KMS-11 (cell line): ENCODE data around the gene SNAPC1.

Experiments
- H2AFZ ChIP-seq: fragments of 200-600 bp; sonication (generic); 2 replicates; pipeline ENCODE4 v1.6.1; 2016; ENCODE audit warnings: antibody characterized with exemption, mixed run types, low read depth
- H3K27ac ChIP-seq: fragments of 200-600 bp; sonication (generic); 2 replicates; pipeline ENCODE4 v1.6.1; 2016; ENCODE audit warnings: mild to moderate bottlenecking, mixed run types
- H3K27me3 ChIP-seq: fragments of 200-600 bp; sonication (generic); 2 replicates; pipeline ENCODE4 v1.6.1; 2017; ENCODE audit warnings: mild to moderate bottlenecking, low read depth, mixed run types, moderate library complexity; ENCODE audit not compliant: insufficient read depth
- H3K36me3 ChIP-seq: fragments of 200-600 bp; sonication (generic); 2 replicates; pipeline ENCODE4 v1.6.1; 2017; ENCODE audit warnings: mild to moderate bottlenecking, mixed run types; ENCODE audit not compliant: insufficient read depth
- H3K4me1 ChIP-seq: fragments of 200-600 bp; sonication (generic); 2 replicates; pipeline ENCODE4 v1.6.1; 2016; ENCODE audit warnings: mild to moderate bottlenecking, low read depth, mixed run types; ENCODE audit not compliant: poor library complexity, severe bottlenecking
- H3K4me2 ChIP-seq: fragments of 200-600 bp; sonication (generic); 2 replicates; pipeline ENCODE4 v1.7.0; 2016; ENCODE audit warnings: mild to moderate bottlenecking, mixed run types
- H3K4me3 ChIP-seq: fragments of 200-600 bp; sonication (generic); IDR thresholded peaks from 2 replicates; pipeline ENCODE4 v1.6.1; 2017; ENCODE audit warnings: low read depth, low read length, mixed read lengths; ENCODE audit not compliant: insufficient read depth
- H3K79me2 ChIP-seq: fragments of 200-600 bp; sonication (generic); 2 replicates; pipeline ENCODE4 v1.6.1; 2016; ENCODE audit warnings: low read depth, mixed run types; ENCODE audit not compliant: insufficient read depth
- H3K9ac ChIP-seq: fragments of 200-600 bp; sonication (generic); 2 replicates; pipeline ENCODE4 v1.6.1; 2016; ENCODE audit warnings: mild to moderate bottlenecking, mixed run types
- H4K20me1 ChIP-seq: fragments of 200-600 bp; sonication (generic); 2 replicates; pipeline ENCODE4 v1.6.1; 2016; ENCODE audit warnings: mild to moderate bottlenecking, mixed run types; ENCODE audit not compliant: insufficient read depth
- CTCF ChIP-seq: fragments of 200-600 bp; sonication (generic); conservative IDR thresholded peaks from 2 replicates; pipeline ENCODE4 v1.6.1; 2017; ENCODE audit warnings: low read depth, mild to moderate bottlenecking, antibody characterized with exemption, low read length, moderate library complexity, mixed read lengths

Gene SNAPC1

GRCh38 chr14:61769893-61770292 is 7.7 kb downstream of the SNAPC1 start:
- Histone ChIP-seq H3K4me2 (no peak overlapping the region), H3K4me3 (no peak overlapping the region), H3K27me3 (no peaks in the 10 kb centered on the region), H3K36me3 (no peaks in the 10 kb centered on the region), H3K4me1 (no peaks in the 10 kb centered on the region), H3K27ac (no peak overlapping the region), H3K79me2 (no peaks in the 10 kb centered on the region), H4K20me1 (no peaks in the 10 kb centered on the region), H3K9ac (no peak overlapping the region), H2AFZ (no peak overlapping the region)
- no peak for TF ChIP-seq CTCF

DNA sequence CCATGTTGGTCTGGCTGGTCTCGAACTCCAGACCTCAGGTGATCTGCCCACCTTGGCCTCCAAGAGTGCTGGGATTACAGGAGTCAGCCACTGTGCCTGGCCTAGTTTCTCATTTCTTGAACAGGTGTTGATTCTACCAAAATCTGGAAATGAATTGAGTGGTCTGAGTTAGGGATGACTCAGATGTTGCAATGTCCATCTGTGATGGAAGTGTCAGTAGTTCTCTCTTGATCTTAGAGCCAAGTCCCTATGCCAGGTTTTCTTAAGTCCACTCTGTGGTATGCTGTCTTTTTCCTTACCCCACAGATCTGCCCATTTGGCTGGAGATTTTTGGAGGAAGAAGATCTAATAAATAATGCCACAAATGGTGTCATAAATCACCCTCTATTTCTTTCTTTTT is 12.6 kb downstream of the SNAPC1 start:
- H3K79me2 ChIP-seq, result no peaks in the 10 kb centered on the region
- TF ChIP-seq CTCF, result no peak
- no peaks in the 10 kb centered on the region for H4K20me1 ChIP-seq
- no peaks in the 10 kb centered on the region for H3K27me3 ChIP-seq
- H3K4me1 ChIP-seq, result no peaks in the 10 kb centered on the region
- H3K36me3 ChIP-seq, result no peaks in the 10 kb centered on the region
- H3K4me2 ChIP-seq, result no peak overlapping the region
- no peak overlapping the region for H3K27ac ChIP-seq
- H3K9ac ChIP-seq, result no peak overlapping the region
- no peak overlapping the region for H2AFZ ChIP-seq
- H3K4me3 ChIP-seq, result no peak overlapping the region

DNA sequence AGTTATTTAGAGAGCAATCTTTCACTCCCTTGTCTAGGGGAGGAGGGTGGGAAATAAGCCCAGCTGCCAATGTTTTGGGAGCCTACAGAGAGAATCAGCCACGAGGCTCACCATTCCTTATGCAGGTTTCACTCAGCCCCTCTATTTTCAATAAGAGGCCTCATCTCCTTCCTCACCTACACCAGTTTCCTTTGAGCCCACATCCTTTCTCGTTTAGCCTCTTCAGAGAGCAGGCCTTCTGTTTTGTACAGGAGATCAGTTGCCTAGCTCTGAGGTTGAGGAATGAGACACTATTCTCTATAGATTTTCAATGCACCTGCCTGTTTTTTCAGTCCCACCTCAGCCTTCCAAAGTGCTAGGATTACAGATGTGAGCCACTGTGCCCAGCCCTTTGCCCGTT is 17.9 kb downstream of the SNAPC1 start:
- no peaks in the 10 kb centered on the region for H3K79me2 ChIP-seq
- H4K20me1 ChIP-seq, result no peaks in the 10 kb centered on the region
- H3K4me2 ChIP-seq, result no peak overlapping the region
- no peaks in the 10 kb centered on the region for H3K36me3 ChIP-seq
- H2AFZ ChIP-seq, result no peak overlapping the region
- TF ChIP-seq CTCF, result no peak
- H3K9ac ChIP-seq, result no peak overlapping the region
- no peak overlapping the region for H3K4me3 ChIP-seq
- H3K27me3 ChIP-seq, result no peaks in the 10 kb centered on the region
- H3K27ac ChIP-seq, result no peak overlapping the region
- H3K4me1 ChIP-seq, result no peaks in the 10 kb centered on the region

DNA sequence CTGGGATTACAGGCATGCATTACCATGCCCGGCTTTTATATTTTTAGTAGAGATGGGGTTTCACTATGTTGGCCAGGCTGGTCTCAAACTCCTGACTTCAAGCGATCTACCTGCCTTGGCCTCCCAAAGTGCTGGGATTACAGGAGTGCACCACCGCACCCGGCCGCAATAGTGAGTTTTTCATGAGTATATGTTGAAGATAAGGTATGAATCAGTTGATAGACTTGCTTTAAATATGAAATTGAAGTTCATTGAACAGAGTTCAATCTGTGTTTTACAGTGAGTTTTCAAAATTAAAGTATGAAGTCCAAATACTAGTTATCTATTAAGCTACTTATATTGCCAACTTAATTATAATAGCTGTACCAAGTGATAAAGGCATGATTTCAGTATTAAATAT is 35.1 kb downstream of the SNAPC1 start:
- no peak overlapping the region for H3K9ac ChIP-seq
- H4K20me1 ChIP-seq, result no peaks in the 10 kb centered on the region

More for the DNA sequence above, 35.1 kb downstream of the SNAPC1 start:
- no peaks in the 10 kb centered on the region for H3K36me3 ChIP-seq
- no peak overlapping the region for H3K27ac ChIP-seq
- H3K27me3 ChIP-seq, result no peaks in the 10 kb centered on the region
- TF ChIP-seq CTCF, result no peak
- H2AFZ ChIP-seq, result no peak overlapping the region
- no peaks in the 10 kb centered on the region for H3K79me2 ChIP-seq
- no peak overlapping the region for H3K4me2 ChIP-seq
- H3K4me1 ChIP-seq, result no peaks in the 10 kb centered on the region
- no peak overlapping the region for H3K4me3 ChIP-seq
